Glomerular visceral epithelial cell (primary cell): ENCODE data around the gene BNC2.

Experiments
- DNase-seq: peaks from one replicate; pipeline ENCODE4 v3.0.0-alpha.2; 2016; ENCODE audit errors: extremely low spot score

The BNC2 gene

DNA sequence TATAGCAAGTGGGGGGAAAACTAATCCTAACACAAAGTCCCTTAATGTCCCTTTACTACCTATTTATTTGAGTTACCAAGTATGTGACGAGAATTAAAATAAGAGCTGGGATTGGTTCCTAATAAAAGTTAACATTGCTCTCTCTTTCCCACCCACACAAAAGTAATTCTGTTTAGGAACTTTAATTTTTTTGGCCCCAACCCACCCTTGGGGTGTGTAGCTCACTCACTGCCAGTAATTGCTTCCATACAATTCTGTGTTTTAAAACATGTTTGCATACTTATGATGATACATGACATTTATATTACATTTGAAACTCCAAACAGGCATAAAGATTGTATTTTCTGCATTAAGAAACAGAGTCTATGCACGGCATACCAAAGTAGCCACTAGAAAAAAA, 106.5 kb downstream of the BNC2 start:
- no peak for DNase-seq

GRCh38 chr9:16755467-16756160, 114.9 kb downstream of the BNC2 start:
- no peak for DNase-seq

DNA sequence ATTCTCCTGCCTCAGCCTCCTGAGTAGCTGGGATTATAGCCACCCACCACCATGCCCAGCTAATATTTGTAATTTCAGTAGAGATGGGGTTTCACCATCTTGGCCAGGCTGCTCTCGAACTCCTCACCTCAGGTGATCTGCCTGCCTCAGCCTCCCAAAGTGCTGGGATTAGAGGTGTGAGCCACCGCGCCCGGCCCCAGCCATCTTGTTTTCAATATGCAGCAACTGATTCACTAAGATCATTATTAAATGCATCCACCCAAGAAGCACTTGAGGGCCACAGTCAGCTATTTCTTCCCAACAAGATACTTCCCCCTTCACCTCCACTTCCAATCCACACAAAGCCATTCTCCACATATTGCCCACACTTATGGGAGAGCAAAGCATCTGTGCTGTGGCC, 115.8 kb downstream of the BNC2 start:
- no peak for DNase-seq

DNA sequence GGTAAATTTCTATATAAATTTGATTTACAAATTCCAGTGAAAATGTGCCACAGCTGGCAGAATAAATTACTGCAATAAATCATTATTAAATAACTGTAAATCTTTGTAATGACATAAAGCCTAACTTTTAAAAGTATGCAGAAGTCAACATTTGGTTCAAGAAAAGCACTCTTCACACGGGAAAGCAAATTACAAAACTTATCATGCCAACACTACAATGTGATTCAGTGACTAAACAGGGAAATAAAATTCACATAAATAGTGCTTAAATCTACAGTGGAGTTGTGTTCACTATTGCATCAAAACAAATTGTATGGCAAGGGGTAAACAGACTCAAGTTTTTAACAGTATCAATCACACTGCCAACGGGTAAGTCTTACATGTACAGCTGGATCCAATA, 117.2 kb downstream of the BNC2 start:
- no peak for DNase-seq

- no peak for DNase-seq
Observed at GRCh38 chr9:16752601-16753000, 117.9 kb downstream of the BNC2 start.

- DNase-seq, result no peak
Observed at GRCh38 chr9:16750553-16750952, 119.9 kb downstream of the BNC2 start.

- no peak for DNase-seq
Observed at GRCh38 chr9:16745359-16745758, 125.1 kb downstream of the BNC2 start.

DNA sequence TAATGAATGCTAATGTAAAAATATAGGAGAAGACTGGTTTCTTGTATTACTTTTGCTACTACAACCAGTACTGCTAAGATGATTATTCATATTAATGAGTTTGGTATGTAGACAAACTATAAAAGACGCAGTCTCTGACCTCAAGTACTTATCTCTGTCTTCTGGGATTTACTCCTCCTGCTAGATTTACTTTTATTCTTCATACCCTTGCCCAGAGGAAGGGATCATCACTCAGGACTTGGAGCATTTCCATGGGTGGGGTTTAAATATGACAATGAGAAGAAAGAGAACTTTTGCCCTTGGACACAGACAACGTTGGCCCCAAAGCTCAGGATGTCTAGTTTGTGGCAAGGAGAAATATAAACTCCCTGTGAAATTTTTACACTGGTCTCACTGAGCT, 126.1 kb downstream of the BNC2 start:
- no peak for DNase-seq

GRCh38 chr9:16743375-16743774, 127.1 kb downstream of the BNC2 start:
- peak; percentile 51 for DNase-seq

- no peak for DNase-seq
Observed at GRCh38 chr9:16735001-16735400, 135.5 kb downstream of the BNC2 start.

GRCh38 chr9:16732546-16732945, 137.9 kb downstream of the BNC2 start:
- no peak for DNase-seq

- DNase-seq, result no peak
Observed at GRCh38 chr9:16730162-16730561, 140.3 kb downstream of the BNC2 start.

DNA sequence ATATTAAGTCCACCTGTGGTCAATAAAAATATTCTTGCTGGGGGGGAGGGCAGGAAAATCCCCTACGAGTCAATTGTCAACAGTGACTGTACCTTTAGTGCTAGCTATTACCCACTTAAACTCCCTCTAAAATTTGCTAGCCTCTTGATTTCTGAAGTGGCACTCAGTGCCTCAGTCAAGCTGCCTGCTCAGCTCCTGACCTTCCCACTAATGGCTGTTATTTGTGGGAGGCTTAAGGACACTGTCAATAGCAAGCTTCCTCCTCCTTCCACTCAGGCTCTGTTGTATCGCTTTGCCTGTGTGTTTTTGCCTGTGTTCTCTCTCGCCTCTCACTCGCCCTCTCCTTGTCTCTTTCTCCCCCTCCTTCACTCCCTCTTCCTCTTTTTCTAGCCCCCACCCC, 140.8 kb downstream of the BNC2 start:
- no peak for DNase-seq

- DNase-seq, result peak; percentile 38
Observed at GRCh38 chr9:16728137-16728508, 142.3 kb downstream of the BNC2 start.

- DNase-seq, result peak; percentile 33
Observed at GRCh38 chr9:16727452-16728136, 142.9 kb downstream of the BNC2 start.

DNA sequence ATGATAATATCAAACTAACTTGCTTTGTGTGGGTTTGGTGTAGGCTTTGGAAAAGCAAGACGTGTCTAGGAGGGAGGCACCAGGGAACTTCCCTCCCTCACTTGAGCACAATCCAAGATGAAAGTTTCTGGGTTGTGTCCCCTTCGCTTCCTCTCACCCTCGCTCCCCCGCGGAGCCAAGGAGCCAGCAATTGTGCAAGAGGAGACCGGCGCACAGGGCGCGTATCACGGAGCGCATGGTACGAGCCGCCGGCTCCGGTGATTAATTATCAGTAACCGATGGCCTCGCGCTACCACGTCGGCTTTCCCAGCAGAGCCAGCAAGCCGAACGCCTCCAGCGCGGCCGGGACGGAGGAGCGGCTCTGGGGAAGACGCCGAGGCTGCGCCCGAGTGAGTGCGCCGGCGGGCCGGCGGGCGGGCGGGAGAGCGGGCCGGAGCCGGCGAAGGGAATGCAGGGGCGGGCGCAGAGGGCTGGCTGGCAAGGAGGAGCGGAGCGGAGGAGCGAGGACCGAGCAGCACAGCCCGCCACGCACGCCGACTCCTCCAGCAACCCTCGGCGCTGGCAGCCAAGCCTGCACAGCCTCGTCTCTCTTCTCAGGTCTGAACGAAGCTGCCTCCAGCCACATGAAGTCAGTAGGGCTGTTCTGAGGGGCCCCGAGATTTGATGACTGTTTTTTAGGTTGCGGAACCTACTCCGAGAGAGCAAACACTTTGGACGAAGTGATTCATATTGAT, 143.6 kb downstream of the BNC2 start:
- DNase-seq, result peak; percentile 87

- peak; percentile 53 for DNase-seq
Observed at GRCh38 chr9:16726029-16726428, 144.4 kb downstream of the BNC2 start.

DNA sequence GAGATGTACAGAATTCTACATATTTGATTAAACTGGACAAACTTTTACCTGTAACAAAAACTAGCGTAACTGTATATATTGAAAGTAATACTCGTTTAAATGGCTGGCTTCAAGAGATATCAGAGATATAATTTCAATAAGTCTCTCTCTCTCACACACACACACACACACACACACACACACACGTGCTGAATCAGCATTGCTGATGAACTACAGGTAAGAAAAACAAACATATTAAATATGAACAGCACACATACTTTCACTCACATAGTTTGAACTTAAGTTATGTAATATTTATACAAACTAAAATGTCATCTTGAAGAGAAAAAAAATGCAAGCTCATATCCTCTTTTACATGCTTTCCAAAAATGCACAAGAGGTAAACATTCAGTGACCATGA, 145.4 kb downstream of the BNC2 start:
- no peak for DNase-seq

- peak; percentile 59 for DNase-seq
Observed at GRCh38 chr9:16721972-16722371, 148.5 kb downstream of the BNC2 start.

DNA sequence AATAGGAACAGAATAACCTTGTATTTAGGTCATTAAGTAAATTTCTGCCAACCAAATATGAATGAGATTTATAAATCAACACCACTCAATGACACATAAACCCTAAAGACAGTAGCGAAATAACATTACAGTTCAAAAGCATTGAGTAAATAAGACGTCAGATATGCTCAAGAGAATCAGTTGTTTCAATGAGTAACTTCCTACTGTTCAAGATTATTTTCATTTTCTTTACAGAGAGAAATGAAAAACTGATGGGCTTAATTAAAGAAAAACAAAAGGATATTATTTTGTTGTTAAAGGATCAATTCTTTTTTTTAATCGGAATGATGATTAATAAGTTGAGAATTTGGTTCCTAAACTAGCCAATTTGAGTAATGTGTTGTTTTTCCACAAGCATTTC, 150.1 kb downstream of the BNC2 start:
- no peak for DNase-seq

DNA sequence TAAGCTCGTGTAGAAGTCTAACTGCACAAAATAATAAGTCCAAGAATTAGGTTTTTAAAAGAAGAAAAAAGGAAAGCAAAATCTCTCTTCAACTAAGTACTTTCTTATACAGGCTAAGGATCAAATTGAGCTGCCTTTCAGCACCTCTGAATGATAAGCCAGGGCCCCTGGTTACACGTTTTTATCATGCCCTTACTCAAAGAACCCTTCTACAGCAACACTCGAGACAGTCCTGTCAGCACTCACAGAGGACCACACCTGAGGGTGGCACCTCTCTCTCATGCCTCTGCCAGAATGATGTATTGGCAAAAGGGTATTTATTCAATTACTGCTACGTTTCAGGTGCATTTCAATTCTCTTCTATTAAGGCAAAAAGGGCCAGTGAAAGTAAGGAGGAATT, 150.5 kb downstream of the BNC2 start:
- DNase-seq, result no peak

DNA sequence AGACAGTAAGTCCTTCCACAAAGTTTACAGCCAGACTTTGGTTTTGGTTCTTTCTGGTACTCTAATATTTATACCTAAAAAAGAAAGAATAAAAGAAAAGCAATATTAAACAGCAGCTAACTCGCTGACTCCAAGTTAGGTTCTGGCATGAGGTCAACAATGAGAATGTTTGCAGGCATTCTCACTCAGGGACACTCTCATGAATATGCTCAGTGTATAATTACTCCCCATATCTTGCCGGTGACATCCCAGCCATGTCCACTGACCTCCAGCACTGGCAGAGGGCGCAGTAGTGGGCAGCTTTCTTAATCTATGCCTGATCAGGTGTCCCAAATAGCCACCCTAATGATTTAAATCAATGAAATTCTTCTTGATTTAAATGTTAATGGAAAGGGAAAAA, 151.5 kb downstream of the BNC2 start:
- DNase-seq, result no peak

DNA sequence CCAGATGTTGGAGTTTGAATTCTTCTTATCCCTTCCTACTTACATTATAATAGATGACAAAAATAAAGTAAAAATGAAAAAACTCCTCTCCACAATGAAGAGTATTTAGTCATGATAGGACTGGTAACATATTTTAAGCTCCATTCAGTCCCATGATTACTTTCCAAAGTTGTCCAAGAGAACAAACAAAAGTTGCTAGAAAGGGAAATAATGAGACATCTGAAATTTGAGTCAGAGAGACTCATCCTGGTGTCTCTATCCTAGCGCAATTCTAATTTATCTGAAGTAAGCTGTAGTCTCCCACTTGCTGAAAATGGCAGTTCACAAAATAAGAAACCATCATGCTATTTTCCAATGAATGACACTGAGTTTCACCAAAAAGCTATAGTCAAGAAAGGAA, 152.2 kb downstream of the BNC2 start:
- no peak for DNase-seq
